Small intestine (tissue), 7 donors: ENCODE data around the gene FOXK1. TPM values are rescaled to one million over a fixed set of nuclear protein-coding genes. Genes with fewer than 3 reads are reported as not detected.

ENCODE experiments used
- DNase-seq, 2 donors: peaks; one replicate each; pipeline versions ENCODE4 v3.0.0 to v3.0.0-alpha.2; 2013
- FAIRE-seq: peaks from 2 replicates; lab custom pipeline; 2012; peaks lifted over from hg19 to GRCh38; lab: Jason Lieb, UNC
- H3K27ac ChIP-seq, 3 donors: one replicate each; pipeline ENCODE4 v1.5.1; 2013; ENCODE audit warnings: low read length in 2 of 3, mild to moderate bottlenecking in 2 of 3, control low read depth in 1 of 3, inconsistent platforms in 1 of 3, low read depth in 1 of 3, moderate library complexity in 1 of 3
- H3K27me3 ChIP-seq, 3 donors: one replicate each; pipeline ENCODE4 v1.6.1; 2013; ENCODE audit warnings: low read length in 3 of 3, inconsistent platforms in 1 of 3; ENCODE audit not compliant: control insufficient read depth in 3 of 3, insufficient read depth in 3 of 3
- H3K36me3 ChIP-seq, 3 donors: one replicate each; pipeline ENCODE4 v1.6.1; 2013; ENCODE audit warnings: low read length in 3 of 3, inconsistent platforms in 1 of 3, low read depth in 1 of 3, mild to moderate bottlenecking in 1 of 3, moderate library complexity in 1 of 3; ENCODE audit not compliant: control insufficient read depth in 3 of 3, insufficient read depth in 2 of 3
- H3K4me1 ChIP-seq, 3 donors: one replicate each; pipeline ENCODE4 v1.6.1; 2013; ENCODE audit warnings: low read length in 2 of 3, inconsistent platforms in 1 of 3, low read depth in 1 of 3, mild to moderate bottlenecking in 1 of 3, moderate library complexity in 1 of 3; ENCODE audit not compliant: control insufficient read depth in 3 of 3, insufficient read depth in 2 of 3
- H3K4me3 ChIP-seq, 3 donors: one replicate each; pipeline ENCODE4 v1.5.1; 2013; ENCODE audit warnings: low read length in 3 of 3, control low read depth in 1 of 3, inconsistent platforms in 1 of 3, low read depth in 1 of 3, mild to moderate bottlenecking in 1 of 3, moderate library complexity in 1 of 3
- H3K9me3 ChIP-seq, 2 donors: one replicate each; pipeline ENCODE4 v1.6.1; 2013; ENCODE audit warnings: low read depth in 1 of 2, low read length in 1 of 2; ENCODE audit not compliant: control insufficient read depth in 2 of 2, insufficient read depth in 1 of 2
- WGBS, 3 donors: extraction: QIAGEN DNeasy Blood & Tissue Kit; methylation state at CpG; one replicate each; pipeline ENCODE4 v1.1.7; 2013; 5-methylcytosine and 5-hydroxymethylcytosine counted together
- polyA plus RNA-seq, 4 donors: library from polyadenylated mRNA; stranded (reverse) in 3 of 4; unstranded in 1 of 4; fragments of 200-250 nt in 3 of 4; fragments of 120-200 nt in 1 of 4; gene quantifications; one replicate each; pipeline versions ENCODE4 v1.2.1 to v1.2.3, GENCODE V29; 2013
- donor health status: healthy with polysubstance abuse.
- donor health status: control.
- donor health status: control.
- donor health status: Bipolar disorder and iron deficiency.
- donor health status: healthy.

The FOXK1 gene
- polyA plus RNA-seq, 4 donors, result 1.4 to 12.5 (median 6.2) TPM

GRCh38 chr7:4760952-4761351, 78.9 kb downstream of the FOXK1 start:
- Histone ChIP-seq H3K4me1 (no peaks in the 10 kb centered on the region), H3K27ac (no peak overlapping the region), H3K36me3 (peaks cover 12 to 98% (median 21%) of the 10 kb centered on the region in 3 donors), H3K9me3 (no peaks in the 10 kb centered on the region), H3K27me3 (no peaks in the 10 kb centered on the region), H3K4me3 (no peak overlapping the region)
- FAIRE-seq, result no peak
- DNase-seq, result no peak
- WGBS, 3 donors, result 94 to 97% (median 97%) methylated on average over 26 of the region's 26 CpGs

- H3K4me3 ChIP-seq, result no peak overlapping the region
- FAIRE-seq (no peak), DNase-seq (no peak)
- no peaks in the 10 kb centered on the region for H3K9me3 ChIP-seq
- no peak overlapping the region for H3K27ac ChIP-seq
- H3K36me3 ChIP-seq, result peaks cover 10 to 97% (median 19%) of the 10 kb centered on the region in 3 donors
- H3K27me3 ChIP-seq, result no peaks in the 10 kb centered on the region
- WGBS, 3 donors, result 93 to 96% (median 94%) methylated on average over 51 to 54 of the region's 54 CpGs
- H3K4me1 ChIP-seq, result no peaks in the 10 kb centered on the region
Measured at GRCh38 chr7:4762121-4763055, 80.3 kb downstream of the FOXK1 start.

GRCh38 chr7:4763091-4763793, 81.1 kb downstream of the FOXK1 start:
- 95% methylated on average over 32 of the region's 32 CpGs for WGBS, 3 donors
- H3K4me3 ChIP-seq, result no peak overlapping the region
- no peak overlapping the region for H3K27ac ChIP-seq
- no peaks in the 10 kb centered on the region for H3K4me1 ChIP-seq
- no peak for DNase-seq
- H3K27me3 ChIP-seq, result no peaks in the 10 kb centered on the region
- H3K9me3 ChIP-seq, result no peaks in the 10 kb centered on the region
- no peak for FAIRE-seq
- H3K36me3 ChIP-seq, result peaks cover 10 to 93% (median 13%) of the 10 kb centered on the region in 3 donors

GRCh38 chr7:4763794-4764185, 81.7 kb downstream of the FOXK1 start:
- peaks cover 7 to 93% (median 13%) of the 10 kb centered on the region in 3 donors for H3K36me3 ChIP-seq
- DNase-seq, result no peak
- no peaks in the 10 kb centered on the region for H3K9me3 ChIP-seq
- H3K27ac ChIP-seq, result no peak overlapping the region
- no peaks in the 10 kb centered on the region for H3K27me3 ChIP-seq
- WGBS, 3 donors, result 97 to 98% (median 98%) methylated on average over 21 of the region's 21 CpGs
- FAIRE-seq, result no peak
- H3K4me1 ChIP-seq, result no peaks in the 10 kb centered on the region
- H3K4me3 ChIP-seq, result no peak overlapping the region

- H3K9me3 ChIP-seq, result no peaks in the 10 kb centered on the region
- no peaks in the 10 kb centered on the region for H3K27me3 ChIP-seq
- no peak overlapping the region for H3K4me3 ChIP-seq
- WGBS, 3 donors, result 92 to 94% (median 94%) methylated on average over 35 of the region's 35 CpGs
- DNase-seq (no peak), FAIRE-seq (no peak)
- H3K36me3 ChIP-seq, result peaks cover 7 to 90% (median 13%) of the 10 kb centered on the region in 3 donors
- H3K4me1 ChIP-seq, result no peaks in the 10 kb centered on the region
- H3K27ac ChIP-seq, result no peak overlapping the region
Measured at GRCh38 chr7:4764402-4765007, 82.4 kb downstream of the FOXK1 start.

- Histone ChIP-seq H3K4me3 (no peak overlapping the region), H3K27ac (peak overlapping the region in 1 of 3 donors; percentile 50), H3K36me3 (peaks cover 7 to 78% (median 13%) of the 10 kb centered on the region in 3 donors), H3K9me3 (no peaks in the 10 kb centered on the region), H3K4me1 (no peaks in the 10 kb centered on the region), H3K27me3 (no peaks in the 10 kb centered on the region)
- no peak for DNase-seq
- 88 to 94% (median 90%) methylated on average over 23 of the region's 23 CpGs for WGBS, 3 donors
- no peak for FAIRE-seq
Measured at GRCh38 chr7:4765776-4766490, 83.8 kb downstream of the FOXK1 start.

- no peak for DNase-seq
- no peak overlapping the region for H3K4me3 ChIP-seq
- no peak for FAIRE-seq
Measured at GRCh38 chr7:4766666-4767519, 84.8 kb downstream of the FOXK1 start.

More at GRCh38 chr7:4766666-4767519, 84.8 kb downstream of the FOXK1 start:
- Histone ChIP-seq H3K4me1 (no peaks in the 10 kb centered on the region), H3K27me3 (no peaks in the 10 kb centered on the region), H3K27ac (peak overlapping the region in 1 of 3 donors; percentile 50), H3K36me3 (peaks cover 4 to 76% (median 13%) of the 10 kb centered on the region in 3 donors), H3K9me3 (no peaks in the 10 kb centered on the region)
- WGBS, 3 donors, result 91 to 92% (median 92%) methylated on average over 37 of the region's 37 CpGs
